Right renal pelvis (tissue), 4 donors: ENCODE data around the gene OBSCN. TPM values are rescaled to one million over a fixed set of nuclear protein-coding genes. Genes with fewer than 3 reads are reported as not detected.
"Not testable (repeated sequence)": the region's sequence is repeated elsewhere in the genome, so short reads cannot be mapped to it uniquely, and the experiment has no call there.

Experiments used
- DNase-seq, 4 donors: peaks; one replicate each; pipeline ENCODE4 v3.0.0-alpha.2; 2013; ENCODE audit warnings: low read depth in 4 of 4, low spot score in 3 of 4, missing footprints in 1 of 4
- polyA plus RNA-seq, 4 donors: library from polyadenylated mRNA; unstranded; fragments of 120-200 nt; gene quantifications; one replicate each; pipeline ENCODE4 v1.2.1, GENCODE V29; 2013; ENCODE audit not compliant: insufficient read length in 4 of 4

OBSCN gene
- polyA plus RNA-seq, 4 donors = 24.6 to 31.8 (median 28.1) TPM

DNA sequence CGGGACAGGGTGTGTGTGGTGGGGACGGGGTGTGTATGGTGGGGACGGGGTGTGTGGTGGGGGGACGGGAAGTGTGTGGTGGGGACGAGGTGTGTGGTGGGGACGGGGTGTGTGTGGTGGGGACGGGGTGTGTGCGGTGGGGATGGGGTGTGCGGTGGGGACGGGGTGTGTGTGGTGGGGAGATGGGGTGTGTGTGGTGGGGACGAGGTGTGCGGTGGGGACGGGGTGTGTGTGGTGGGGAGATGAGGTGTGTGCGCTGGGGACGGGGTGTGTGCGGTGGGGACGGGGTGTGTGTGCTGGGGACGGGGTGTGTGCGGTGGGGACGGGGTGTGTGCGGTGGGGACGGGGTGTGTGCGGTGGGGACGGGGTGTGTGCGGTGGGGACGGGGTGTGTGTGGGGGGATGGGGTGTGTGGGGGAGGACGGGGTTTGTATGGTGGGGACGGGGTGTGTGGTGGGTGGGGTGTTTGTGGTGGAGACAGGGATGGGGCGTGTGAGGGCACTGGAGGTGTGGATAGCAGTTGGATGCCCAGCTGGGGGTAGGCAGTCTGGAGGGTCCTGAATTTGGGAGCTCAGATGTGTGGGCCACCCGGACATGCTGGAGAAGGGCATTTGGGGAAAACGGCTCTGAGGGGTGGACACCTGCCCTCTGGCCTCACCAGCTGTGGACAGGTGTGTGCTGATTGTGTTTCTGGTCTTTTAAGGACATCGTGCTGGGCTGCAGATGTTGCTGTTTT, 25.4 kb upstream of the OBSCN start:
- DNase-seq = no peak

- no peak for DNase-seq
Measured at GRCh38 chr1:228184152-228184551, 23.7 kb upstream of the OBSCN start.

DNA sequence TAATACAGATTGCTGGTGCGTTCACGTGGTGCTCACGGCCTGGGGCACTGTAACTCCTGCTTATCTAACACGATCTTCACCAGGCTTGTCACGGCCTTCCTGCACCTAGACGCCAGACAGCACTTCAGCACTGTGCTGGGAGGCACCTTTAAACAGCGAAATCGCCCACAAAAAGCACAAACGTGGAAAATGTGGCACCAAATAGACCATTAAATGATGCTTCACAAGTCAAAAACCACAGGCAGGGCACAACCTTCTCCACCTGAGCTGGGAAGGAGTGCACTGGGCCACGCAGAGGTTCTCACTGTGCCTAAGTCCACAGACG, 22.2 kb upstream of the OBSCN start:
- DNase-seq = no peak

DNA sequence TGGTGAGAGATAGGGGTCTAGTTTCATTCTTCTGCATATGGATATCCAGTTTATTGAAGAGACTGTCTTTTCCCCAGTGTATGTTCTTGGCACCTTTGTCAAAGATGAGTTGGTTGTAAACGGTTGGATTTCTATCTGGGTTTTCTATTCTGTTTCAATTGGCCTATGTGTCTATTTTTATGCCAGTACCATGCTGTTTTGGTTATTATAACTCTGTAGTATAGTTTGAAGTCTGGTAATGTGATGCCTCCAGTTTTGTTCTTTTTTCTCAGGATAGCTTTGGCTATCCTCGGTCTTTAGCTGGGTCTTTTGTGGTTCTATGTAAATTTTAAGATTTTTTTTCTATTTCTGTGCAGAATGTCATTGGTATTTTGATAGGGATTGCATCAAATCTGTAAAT, 19.6 kb upstream of the OBSCN start:
- DNase-seq = not testable (repeated sequence)

DNA sequence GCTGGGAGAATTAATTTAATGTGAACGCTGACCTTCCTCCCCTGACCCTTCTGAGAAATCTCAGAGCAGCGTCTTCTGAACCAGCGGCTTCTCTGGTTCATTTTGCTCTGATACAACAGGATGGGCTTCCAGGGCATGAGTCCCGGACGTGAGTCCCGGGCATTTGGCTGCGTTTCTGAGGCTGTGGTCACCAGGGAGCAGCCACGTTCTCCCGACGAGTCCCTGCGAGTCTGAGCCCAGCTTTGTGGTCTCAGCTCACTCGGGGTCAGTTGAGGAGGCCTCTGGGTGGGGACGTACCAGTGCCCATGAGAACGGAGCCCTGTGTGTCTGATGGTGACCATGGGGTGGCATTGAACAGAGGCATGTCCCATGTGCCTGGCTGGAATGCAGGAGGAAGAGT, 17.7 kb upstream of the OBSCN start:
- DNase-seq = no peak

DNA sequence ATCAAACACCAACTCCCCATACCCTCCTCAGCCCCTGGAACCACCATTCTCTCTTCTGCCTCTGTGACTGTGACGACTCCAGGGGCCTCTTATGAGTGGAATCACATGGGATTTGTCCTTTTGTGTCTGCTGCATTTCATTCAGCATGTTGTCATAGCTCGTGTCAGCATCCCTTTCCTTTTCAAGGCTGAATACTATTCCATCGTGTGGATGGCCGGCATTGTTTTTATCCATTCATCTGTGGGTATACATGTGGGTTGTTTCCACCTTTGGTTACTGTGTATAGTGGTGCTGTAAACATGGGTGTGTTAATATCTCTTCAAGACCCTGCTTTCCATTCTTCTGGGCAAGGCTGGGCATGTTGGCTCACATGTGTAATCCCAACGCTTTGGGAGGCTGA, 17.1 kb upstream of the OBSCN start:
- no peak for DNase-seq

- no peak for DNase-seq
Measured at GRCh38 chr1:228194436-228194835, 13.4 kb upstream of the OBSCN start.

- no peak for DNase-seq
Measured at GRCh38 chr1:228194921-228195812, 12.7 kb upstream of the OBSCN start.

GRCh38 chr1:228197555-228198147, 10.2 kb upstream of the OBSCN start:
- no peak for DNase-seq

GRCh38 chr1:228198977-228199590, 8.8 kb upstream of the OBSCN start:
- DNase-seq = no peak

DNA sequence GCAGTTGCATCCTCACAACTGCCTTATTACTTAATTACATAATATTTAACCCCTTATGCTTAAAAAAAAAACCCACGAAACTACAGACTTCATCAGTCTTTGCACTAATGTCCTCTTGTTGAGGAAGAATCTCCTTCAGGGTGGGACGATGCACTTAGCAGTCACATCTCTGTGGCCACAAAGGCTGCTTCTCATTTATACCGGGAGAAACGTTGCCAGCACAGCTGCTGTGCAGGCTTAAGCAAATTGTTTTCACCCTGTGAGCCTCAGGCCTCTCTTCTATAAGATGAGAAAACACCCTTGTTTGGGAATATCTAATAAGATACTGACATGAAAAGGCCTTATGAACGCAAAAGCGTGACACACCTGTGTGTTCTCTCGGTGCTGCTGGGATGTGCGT, 2.9 kb upstream of the OBSCN start:
- no peak for DNase-seq

GRCh38 chr1:228205526-228206436, 2.1 kb upstream of the OBSCN start:
- DNase-seq = no peak

DNA sequence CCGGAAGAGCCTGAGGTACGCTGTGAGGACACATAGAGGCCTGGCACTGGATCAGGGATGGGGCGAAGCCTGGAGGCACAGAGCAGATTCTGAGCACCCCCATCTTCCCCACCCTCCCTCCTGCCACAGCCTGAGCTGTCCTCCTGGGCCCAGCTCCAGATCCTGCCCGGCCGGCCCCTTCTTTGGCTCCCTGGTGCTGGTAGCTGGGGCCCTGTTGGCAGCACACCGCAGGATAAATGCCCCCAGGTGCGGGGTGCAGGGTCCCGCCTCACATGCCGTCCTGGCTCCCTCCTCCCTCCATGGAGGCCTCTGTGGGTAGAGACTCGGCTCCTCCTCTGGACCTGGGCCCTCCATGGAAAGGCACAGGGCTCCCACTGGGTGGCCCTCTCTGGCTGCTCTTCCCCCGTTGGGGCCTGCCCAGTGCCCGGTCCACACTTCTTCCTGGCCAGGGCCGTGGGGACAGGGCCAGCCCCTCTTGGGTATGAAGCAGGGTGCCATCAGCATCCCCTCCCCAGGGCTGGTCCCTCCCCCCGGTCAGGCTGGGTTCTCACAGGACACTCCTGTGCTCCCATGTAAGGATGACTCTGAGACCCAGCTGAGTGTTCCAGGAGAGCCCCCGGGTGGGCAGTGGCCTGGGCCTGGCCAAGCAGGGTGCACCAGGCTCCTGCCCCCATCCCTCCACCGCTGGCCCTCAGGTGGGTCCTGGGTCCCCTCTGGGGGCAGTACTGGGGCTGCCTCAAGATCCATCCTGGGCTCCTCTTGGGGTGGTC, 1.1 kb upstream of the OBSCN start:
- no peak for DNase-seq

DNA sequence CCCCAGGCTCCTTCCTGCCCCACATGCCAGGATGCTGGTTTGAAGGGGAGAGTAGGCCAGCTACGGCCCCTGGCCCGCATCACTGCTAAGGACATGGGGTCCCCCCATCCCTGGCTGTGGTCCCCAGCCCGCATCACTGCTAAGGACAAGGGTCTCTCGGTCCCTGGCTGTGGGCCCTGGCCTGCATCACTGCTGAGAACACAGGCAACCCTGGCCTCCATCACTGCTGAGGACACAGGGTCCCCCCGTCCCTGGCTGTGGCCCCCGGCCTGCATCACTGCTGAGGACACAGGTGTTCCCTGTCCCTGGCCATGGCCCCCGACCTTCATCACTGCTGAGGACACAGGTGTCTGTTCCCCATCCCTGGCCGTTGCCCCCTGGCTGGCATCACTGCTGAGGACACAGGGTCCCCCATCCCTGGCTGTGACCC, 448 bp upstream of the OBSCN start:
- DNase-seq = no peak

GRCh38 chr1:228208831-228209551, 1.1 kb downstream of the OBSCN start:
- no peak for DNase-seq

- DNase-seq = no peak
Measured at GRCh38 chr1:228209657-228210056, 1.8 kb downstream of the OBSCN start.

GRCh38 chr1:228210076-228210651, 2.3 kb downstream of the OBSCN start:
- no peak for DNase-seq
